GM12872 (cell line): ENCODE measurements around the gene KIDINS220.

Experiments used
- TF ChIP-seq, protein P1 (sequence below): IDR thresholded peaks from 3 replicates; pipeline ENCODE4 v1.5.1; 2011; ENCODE audit warnings: low read depth, mild to moderate bottlenecking, low read length, moderate library complexity; ENCODE audit not compliant: insufficient read depth

KIDINS220 gene

DNA sequence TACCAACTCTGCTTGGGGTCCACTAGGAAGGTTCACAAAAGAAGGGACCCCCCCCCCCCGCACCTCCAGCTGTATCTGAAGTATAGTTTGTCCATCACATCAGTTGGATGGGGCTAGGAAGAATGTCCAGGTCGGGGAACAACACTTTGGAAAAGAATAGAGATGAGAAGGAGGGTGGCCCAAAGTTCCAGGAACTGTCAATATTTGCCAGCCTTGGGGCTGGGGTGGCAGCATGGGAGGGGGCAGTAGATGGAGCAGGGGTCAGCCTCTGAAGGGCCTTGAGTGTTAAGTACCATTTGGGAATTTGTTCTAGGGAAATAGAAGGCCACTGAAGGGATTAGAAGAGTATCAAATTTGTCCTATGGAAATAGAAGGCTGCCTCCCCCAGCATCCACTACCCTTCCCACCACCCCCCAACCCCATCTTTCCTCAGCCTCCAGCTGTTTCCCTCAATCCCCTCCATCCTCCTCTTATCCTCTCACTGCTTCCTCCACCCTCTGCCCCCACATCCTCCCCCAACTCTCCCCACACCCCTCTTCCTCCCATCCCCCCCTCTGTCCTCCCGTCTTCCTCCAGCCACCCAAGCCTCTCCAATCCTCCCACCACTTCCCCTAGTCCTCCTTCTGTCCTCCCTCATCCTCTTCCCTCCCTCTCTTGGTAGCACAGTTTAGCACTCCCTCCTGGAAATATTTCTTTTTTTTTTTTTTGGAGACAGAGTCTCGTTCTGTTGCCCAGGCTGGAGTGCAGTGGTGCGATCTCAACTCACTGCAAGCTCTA lies 2.0 kb upstream of the KIDINS220 start:
- TF ChIP-seq, protein P1, sequence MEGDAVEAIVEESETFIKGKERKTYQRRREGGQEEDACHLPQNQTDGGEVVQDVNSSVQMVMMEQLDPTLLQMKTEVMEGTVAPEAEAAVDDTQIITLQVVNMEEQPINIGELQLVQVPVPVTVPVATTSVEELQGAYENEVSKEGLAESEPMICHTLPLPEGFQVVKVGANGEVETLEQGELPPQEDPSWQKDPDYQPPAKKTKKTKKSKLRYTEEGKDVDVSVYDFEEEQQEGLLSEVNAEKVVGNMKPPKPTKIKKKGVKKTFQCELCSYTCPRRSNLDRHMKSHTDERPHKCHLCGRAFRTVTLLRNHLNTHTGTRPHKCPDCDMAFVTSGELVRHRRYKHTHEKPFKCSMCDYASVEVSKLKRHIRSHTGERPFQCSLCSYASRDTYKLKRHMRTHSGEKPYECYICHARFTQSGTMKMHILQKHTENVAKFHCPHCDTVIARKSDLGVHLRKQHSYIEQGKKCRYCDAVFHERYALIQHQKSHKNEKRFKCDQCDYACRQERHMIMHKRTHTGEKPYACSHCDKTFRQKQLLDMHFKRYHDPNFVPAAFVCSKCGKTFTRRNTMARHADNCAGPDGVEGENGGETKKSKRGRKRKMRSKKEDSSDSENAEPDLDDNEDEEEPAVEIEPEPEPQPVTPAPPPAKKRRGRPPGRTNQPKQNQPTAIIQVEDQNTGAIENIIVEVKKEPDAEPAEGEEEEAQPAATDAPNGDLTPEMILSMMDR = no peak

DNA sequence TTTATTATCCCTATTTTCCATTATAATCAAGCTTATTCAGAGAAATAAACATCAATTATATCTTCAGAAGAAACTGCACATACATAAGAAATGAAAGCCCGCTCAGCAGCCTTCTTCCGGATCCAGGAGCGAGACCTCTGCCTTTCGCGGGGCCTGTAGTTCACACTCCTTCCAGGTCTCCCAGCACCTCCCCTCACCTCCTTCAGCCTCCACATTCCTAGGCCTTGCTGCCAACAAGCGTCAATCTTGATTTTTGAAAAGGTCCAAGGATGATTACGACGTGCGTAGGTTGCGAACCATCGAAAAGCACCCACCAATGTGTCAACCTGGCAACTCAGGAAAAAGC lies 355 bp upstream of the KIDINS220 start:
- TF ChIP-seq, protein P1 = no peak

GRCh38 chr2:8835279-8835678 lies 2.1 kb downstream of the KIDINS220 start:
- TF ChIP-seq, protein P1 = no peak

DNA sequence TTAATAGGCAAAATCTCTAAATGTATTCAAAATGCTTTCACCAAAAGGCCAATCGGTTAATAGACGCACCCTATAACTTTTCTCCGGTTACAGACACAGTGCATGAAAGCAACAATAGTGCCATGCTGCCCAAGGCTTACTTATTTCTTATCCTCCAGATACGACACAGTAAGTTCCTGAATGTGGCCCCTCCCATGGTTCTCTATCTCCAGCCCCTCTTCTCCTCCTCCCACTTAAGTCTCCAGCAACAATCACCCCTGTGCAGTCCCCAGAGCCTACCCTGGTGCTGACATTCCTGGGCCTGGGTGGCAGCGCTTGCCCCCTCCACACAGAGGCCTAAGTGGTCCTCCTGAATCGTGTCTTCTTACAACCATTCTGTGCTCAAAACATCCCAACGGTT lies 3.6 kb downstream of the KIDINS220 start:
- TF ChIP-seq, protein P1 = no peak

GRCh38 chr2:8831516-8831915 lies 5.9 kb downstream of the KIDINS220 start:
- TF ChIP-seq, protein P1 = no peak

DNA sequence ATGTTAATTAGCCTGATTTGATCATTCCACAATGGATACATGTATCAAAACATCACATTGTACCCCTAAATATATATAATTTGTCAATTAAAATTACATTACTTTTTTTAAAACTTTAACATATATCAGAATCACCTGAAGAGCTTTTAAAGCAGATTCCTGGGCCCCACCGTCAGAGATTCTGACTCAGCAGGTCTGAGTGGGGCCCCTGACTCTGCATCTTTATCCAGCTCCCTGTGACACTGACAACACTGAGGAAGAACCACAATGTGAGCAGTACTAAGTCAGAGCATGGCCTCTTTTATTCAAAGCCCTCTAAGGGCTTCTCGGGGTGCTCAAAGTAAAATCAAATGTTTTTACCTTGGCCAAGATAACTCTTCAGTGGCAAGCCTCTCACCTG lies 9.7 kb downstream of the KIDINS220 start:
- TF ChIP-seq, protein P1 = no peak

DNA sequence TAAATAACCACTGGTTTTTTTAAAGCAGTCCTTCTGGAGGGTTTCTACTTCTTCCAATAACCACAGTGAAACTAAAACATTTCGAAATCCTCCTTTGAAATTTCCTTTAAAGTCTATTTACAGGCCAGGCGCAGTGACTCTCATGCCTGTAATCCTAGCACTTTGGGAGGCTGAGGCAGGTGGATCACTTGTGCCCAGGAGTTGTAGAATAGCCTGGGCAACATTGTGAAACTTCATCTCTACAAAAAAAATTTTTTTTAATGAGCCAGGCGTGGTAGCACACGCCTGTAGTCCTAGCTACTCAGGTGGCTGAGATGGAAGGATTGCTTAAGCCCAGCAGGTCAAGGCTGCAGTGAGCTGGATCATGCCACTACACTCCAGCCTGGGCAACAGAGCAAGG lies 15.2 kb downstream of the KIDINS220 start:
- TF ChIP-seq, protein P1 = no peak
